HG02938 (cell line): ENCODE results near the gene NANS.
"Not testable (repeated sequence)": the region's sequence is repeated elsewhere in the genome, so short reads cannot be mapped to it uniquely, and the experiment has no call there.

ENCODE experiments used
- ATAC-seq: cut with Tn5 transposase; IDR thresholded peaks from one replicate; pipeline ENCODE4 v1.9.1; 2021; ENCODE audit warnings: mild to moderate bottlenecking, moderate library complexity; ENCODE audit not compliant: unreplicated experiment

The NANS gene

DNA sequence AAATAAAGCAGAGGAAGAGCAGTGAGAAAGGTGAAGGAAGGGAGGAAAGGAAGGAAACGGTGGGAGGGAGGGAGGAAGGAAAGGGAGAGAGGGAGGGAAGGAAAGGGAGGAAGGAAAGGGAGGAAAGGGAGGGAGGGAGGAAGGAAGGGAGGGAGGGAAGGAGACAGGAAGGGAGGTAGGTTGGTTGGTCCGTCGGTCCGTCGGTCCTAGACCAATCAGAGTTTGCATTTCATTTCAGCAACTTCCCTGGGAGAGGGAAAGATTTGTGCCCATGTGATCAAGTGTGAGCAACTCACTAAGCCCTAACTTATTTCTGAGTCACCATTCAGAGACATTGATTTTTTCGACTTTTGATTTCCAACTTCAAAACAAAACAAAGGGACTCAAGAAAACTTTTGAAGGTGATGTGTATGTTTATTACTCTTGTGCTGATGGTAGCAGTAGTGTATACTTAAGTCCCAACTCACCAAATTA, 18.8 kb downstream of the NANS start:
- no peak for ATAC-seq

DNA sequence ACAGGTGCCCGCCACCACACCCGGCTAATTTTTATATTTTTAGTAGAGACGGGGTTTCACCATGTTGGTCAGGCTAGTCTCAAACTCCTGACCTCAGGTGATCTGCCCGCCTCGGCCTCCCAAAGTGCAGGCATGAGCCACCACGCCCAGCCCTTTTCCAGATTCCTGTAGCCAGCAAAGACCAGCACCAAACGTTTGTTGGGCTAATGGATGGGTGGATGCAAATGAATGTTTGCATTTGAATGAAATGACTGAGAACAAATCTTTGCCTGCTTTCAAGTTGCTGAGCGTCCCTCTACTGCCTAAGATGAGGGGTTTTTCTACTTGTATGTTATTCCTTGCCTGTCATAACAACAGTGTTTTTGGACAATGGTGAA, 20.0 kb downstream of the NANS start:
- not testable (repeated sequence) for ATAC-seq

DNA sequence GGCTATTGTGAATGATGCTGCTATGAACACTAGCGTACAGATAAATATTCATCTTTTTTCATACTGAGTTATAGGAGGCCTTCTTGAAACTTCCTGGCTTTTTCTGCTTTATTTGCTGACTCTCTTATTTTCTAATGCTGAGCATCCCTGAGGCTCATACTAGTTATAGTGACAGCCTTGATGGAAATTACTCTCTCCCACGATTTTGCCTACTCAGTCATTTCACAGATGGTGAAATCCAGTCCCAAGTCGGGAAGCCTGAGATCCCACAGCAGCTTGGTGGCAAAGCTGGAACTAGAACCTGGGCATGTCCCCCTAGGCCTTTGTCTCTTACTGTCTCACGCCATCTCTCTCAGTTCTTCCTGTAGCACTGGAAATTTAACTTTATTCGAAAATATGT, 22.4 kb downstream of the NANS start:
- ATAC-seq, result no peak

DNA sequence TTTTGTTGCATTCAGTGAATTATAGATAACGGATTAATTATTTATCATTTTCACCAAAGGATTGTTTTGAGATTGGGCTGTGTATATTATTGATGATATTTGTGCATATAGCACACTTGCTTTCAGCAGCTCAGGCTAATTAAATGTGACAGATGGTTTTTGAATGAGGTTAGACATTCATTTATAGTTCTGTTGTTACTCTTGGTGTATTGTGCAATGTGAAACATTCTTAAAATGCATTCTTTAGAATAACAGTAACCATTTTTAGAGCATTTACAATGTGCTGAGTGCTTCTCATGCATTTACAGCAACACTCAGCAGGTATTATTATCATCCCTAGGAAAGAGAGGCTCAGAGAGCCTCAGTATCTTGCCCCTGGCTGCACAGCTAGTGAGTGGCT, 23.8 kb downstream of the NANS start:
- no peak for ATAC-seq

DNA sequence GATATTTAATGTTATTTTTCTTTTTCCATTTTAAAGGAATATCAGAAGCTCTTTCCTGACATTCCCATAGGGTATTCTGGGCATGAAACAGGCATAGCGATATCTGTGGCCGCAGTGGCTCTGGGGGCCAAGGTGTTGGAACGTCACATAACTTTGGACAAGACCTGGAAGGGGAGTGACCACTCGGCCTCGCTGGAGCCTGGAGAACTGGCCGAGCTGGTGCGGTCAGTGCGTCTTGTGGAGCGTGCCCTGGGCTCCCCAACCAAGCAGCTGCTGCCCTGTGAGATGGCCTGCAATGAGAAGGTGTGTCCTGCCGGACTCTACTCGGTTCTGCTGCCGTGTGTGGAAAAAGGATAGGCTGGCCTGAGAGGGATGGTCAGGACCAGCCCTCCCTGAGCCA, 24.2 kb downstream of the NANS start:
- ATAC-seq, result no peak

DNA sequence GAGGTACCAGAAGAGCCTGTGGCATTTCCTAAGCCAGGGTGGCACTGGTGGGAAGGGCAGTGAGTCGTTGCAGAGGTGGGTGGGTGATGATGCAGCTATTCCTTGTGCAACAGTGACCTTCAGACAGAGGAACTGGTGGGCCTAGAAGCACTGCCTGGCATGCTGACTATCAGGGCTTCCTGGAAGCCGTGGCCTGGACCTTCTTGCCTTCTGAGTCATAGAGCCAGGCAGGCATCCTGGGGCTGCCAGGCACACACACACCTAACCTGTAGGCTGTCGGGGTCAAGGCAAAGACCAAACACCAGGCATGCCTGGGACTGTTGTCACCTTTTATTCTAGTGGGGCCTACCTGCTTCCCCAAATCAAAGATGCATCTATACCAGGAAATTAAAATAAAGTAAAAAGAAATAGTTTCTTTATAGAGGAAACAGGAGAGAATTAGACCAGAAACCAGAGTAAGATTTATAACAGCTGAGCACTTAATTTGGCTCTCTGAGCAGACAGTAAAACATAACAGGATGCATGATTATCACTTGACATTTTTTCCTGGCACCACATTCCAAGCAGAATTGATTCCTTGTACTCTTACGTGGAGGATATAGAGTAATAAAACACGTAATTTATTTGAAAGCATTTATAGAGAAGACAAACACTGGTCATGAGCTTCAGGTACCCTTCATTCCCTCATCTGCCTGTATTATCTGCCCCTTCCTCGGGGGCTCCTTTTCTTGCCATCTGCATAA, 25.1 kb downstream of the NANS start:
- ATAC-seq, result no peak

DNA sequence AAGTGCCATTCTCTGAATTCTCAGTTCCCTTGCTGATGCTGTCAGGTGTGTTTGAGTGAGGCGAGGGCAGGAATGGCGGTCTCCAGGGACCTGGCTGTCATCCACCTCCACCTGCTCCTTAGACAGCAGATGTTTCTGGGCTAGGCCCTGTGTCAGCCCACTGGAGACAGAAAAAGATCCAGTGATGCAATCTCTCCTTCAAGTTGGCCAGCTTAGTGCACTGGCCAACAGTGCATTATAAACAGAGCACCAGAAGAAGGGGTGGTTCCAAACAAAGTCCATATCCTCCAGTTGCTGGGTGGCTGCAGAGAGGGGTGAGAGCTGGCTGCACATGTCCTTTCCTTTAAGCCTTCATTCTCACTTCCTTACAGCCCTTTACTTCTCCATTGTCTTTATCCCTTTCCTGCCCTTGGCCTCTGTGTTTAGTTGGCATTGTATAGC, 26.5 kb downstream of the NANS start:
- ATAC-seq, result no peak

DNA sequence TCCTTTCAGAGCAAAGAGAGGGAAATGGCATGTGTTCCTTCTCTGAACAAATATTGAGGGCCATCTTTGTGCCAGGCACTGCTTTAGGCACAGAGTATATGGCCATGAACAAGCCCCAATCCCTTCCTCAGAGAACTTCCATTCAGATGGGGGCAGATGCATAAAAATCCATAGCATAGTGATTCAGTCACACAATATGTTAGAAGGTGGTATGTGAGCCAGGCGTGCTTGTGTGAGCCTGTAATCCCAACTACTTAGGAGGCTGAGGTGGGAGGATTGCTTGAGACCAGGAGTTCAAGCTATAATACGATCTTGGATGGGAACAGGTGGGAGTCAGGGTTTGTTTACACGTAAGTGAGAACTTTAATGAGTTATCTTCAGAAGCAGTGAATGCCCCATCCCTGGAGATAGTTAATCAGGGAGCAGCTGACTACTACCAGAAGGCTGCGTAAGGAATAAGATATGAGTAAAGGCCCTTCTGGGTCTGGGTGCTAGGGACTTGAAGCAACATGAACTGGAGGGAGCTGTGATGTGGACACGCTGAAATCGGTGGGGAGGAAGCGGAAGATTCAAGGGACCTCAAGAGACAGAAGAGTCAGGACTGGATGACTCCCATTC, 27.1 kb downstream of the NANS start:
- no peak for ATAC-seq

DNA sequence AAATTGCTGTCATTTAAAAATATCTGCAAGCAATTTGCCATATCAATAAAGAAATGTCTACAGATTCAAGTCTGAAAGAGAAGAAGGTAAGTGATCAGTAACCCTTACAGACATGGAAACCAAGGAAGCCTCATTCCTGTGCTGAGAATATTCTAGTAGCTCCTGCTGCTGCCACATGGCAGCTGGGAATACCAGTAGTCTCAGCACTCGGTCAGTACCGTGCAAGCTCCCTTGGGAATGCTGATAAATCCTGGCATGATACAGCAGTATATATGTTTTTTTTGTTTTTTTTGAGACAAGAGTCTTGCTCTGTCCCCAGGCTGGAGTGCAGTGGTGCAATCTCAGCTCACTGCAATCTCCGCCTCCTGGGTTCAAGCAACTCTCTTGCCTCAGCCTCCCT, 27.9 kb downstream of the NANS start:
- ATAC-seq, result no peak

DNA sequence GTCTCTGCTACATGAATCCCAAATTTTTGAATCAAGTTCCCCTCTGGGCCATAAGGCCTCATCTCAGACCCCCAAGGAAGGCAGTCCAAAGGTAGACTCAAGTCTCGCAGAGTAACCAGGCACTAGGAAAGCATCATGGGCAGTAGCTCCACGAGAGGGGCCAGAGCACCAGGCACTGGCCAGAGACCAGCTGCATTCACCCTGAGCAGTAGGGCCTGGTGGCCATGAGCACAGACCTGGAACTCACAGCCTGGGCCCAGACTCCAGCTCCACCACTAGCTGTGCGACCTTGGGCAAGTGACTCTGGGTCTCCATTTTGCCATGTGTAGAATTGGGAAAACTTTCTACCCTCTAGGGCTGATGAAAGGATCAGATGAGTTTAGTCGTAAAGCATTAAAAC, 28.5 kb downstream of the NANS start:
- ATAC-seq, result no peak

DNA sequence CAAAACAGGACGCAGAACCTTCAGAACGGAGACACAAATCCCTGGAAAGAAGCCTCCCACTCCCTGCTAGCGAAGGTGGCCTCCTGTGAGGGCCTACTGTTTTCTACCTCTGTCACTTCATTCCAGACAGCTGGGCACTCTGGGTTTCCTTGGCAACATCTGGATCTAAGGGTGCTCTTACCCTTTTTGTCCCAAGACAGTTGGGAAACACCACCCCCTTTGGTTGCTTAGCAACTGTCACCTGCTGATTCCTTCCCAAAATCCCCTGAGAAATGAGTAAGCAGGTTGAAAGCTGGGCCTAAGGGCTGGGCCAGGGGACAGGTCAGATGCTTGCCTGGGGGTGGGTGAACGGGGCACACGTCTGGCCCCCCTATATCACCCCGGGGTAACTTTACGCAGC, 29.4 kb downstream of the NANS start:
- ATAC-seq, result no peak

DNA sequence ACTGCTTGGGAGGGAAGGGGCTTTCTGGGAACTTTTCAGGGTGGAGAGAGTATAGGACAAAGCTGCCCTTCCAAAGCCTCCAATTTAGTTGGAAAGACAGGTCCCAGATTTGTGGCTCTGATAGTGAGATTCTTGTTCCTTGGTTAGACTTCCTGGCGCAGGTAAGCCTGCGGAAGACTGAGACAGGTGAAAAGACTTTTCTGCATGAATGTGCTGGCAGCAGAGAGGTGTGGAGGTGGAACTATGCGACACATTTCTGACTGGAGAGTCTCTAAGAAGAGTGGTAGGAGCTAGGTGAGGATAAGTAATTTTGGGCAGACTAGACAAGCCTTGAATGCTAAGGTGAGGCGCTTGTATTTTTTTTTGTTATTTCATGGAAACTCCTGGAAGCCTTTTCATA, 29.9 kb downstream of the NANS start:
- no peak for ATAC-seq

DNA sequence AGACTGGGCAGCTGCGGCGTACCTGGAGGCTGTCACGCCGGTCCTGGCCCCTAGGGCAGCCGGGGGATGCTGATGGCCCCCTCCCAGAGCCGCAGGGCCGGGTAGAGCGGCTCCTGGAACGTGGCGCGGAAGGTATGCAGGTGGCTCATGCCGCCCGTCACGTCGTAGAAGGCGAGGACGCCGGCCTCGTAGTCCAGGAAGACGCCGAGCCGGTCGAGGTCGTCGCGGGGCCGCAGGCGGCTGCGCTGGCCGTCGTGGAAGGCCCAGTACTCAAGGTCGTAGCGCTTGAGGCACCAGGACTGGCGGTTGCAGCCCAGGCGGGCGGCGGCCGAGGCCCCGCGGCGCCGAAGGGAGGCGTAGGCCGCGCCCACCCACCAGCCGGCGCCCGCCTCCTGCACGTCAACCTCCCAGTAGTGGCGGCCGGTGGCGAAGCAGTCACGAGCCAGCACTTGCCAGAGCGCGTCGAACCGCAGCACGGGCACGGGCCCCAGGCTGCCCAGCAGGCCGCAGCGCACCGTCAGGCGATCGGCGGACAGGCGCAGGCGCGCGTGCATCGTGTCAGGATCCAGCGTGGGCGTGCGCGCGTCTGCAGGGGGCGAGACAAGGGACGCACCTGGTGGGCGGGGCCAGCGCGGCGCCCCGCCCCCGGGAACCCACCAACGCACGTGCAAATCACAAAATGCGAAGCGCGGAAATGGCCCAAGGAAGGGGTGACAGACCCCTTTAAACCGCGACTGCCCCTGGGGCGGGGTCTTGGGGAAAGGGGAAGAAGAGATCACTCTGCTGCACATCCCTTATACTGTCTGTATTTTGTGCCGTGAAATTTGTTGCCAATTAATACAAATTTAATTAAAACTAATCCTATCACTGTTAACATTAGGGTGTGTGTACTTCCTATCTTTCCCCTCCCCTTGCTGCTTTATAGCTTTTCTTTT, 31.2 kb downstream of the NANS start:
- no peak for ATAC-seq

DNA sequence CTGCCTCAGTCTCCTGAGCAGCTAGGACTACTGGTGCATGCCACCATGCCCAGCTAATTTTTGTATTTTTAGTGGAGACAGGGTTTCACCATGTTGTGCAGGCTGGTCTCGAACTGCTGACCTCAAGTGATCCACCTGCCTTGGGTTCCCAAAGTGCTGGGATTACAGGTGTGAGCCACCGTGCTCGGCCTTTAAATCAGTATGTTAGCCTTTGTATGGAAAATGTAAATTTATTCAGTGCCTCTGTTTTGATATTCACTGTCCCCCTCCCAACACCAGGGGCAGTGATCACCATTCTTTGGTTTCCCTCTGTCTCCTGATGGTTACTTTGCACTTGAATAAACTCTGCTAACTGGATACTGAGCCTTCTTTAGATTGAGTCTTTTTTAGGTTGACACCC, 34.1 kb downstream of the NANS start:
- ATAC-seq, result not testable (repeated sequence)

DNA sequence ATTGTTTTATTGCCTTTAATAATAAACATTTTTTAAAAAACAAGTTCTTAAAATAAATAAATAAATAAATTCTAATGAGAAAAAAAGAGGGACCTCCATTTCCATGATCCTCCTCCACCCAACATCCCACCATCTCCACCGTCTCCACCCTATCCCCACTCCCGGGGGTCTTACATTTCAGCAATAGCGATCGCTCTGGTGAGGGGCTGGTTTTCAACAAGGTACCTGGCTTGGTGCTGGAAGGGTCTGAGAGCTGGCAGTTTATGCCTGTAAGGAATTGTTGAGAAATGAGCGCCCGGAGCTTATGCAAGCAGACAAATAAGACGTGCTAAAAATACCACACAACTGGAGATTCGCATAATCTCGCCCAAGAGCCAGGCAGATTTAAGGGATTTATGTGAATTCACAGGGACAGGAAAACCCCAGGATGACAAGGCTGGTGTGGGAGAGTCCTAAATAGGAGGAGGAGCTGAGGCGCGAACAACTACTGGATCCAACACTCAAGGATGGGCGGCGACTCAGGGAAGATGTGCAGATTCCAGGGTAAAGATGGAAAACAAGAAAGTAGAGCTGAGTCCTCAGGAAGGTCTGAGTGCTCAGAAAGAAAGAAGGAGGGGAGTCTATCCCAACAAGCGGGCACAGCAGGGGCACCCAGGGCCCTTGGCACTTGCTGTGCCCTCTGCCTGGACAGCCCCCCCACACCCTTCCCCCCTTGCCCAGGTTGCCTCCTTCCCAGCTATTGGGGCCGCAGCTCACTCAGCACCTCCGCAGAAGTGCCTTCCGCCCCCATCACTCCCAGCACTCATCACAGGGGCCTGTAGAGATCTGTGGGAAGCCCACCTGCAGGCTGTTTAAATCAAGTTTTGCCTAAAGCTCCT, 35.4 kb downstream of the NANS start:
- ATAC-seq, result no peak

DNA sequence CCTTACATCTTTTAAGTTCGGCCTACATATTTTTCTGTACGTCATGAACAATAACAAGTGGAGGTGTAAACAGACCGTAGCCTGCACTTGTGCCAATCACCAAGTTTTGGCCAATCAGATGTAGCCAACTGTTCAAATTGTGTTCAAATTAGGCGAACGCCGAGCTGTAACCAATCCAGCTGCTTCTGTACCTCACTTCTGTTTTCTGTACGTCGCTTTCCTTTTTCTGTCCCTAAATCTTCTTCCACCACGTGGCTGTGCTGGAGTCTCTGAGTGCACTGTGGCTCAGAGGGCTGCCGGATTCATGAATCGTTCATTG, 36.0 kb downstream of the NANS start:
- ATAC-seq, result no peak

DNA sequence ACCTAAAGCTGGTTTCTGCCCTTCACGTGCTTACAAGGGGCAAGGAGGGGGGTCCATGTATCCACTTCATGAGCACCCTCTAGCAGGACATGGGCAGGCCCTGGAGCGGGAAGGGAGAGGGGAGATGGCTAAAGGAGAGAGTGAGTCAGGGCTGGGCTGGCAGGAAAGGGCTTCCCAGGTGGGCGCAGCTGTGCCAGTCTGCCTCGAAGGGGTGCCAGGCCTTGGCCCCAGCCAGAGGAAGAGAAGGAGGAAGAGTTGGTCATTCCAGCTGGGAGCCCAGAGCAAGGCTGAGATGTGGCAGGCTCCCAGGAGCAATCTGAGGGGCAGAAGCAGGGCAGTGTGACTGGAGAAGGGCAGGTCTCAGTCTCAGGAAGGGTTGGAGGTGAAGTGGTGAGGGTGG, 37.8 kb downstream of the NANS start:
- ATAC-seq, result no peak

DNA sequence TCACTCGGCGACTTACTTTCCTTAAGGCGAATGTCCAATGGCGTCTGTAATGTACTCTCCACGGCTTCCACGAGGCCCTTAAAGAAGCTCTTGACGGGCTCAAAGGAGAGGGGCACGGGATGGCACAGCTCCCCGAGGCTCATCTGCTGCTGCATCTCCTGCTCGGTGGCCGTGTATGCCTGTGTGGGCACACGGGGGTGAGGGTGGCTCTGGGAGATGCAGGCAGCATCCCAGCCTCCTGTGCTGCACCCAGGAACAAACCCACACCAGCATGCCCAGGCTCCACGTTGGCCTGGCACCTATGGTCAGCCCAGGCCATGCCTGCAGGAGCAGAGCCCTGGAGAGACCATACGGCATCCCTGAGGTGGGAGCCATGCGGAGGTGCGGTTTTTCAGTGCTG, 38.3 kb downstream of the NANS start:
- no peak for ATAC-seq

DNA sequence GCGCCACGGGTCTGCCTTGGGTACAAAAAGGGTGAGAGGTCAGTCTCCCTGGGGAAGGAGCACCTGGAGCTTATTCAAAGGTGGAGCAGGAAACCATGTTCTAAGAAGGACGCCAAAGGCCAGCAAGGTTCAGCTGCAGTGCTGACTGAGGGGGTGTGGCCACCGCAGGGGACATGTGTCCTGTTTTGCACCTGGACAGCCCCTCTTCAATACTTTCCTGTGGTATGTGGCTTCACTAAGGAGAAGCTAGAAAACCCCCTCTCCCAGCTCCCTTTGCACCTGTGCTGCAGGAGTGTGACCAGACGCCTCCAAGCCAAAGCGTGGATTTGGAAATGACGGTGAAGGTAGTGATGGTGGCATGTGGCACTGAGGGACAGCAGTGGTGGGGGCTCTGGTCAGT, 38.9 kb downstream of the NANS start:
- no peak for ATAC-seq

DNA sequence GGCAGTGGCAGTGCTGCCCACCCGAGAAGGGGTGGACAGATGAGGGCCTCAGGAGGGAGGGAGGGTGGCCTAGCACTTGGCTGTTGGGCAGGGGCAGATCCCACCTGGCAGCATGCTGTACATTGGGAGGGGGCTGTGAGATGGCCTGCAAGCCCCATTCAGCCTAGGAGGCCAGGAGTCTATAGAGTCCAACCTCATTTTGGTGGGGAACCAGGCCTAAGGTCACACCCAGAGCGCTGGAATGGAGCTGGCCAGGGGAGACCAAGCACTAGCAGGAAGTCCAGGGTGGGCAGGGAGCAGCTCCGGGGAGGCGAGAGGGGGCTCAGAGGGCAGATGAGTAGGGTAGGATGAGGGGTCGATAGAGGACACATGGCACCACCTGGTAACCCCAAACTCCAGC, 39.6 kb downstream of the NANS start:
- ATAC-seq, result no peak

DNA sequence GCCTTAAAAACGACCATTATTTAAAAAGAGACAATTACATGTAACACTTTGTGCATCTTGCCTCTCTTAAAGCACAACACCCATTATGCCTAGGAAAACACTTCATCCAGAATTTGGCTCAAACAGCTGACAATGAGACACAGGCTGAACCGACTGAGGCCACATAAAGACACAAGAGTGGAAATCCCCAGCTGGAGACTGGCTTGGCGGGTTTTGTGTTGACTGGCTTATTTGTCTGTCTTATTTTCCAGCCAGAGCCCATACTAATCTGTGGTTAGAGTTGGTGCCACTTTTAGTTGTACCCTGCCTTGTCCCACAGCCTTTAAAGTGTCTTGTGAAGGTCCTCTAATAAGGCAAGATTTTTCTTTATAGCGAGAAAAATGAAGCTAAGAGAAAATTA, 41.3 kb downstream of the NANS start:
- no peak for ATAC-seq
